ENCODE measurements around the gene IL17B. TPM values are rescaled to one million over a fixed set of nuclear protein-coding genes. Genes with fewer than 3 reads are reported as not detected.

Gene IL17B
- total RNA-seq, 1 experiment from 2014 or later: 1.5 TPM

DNA sequence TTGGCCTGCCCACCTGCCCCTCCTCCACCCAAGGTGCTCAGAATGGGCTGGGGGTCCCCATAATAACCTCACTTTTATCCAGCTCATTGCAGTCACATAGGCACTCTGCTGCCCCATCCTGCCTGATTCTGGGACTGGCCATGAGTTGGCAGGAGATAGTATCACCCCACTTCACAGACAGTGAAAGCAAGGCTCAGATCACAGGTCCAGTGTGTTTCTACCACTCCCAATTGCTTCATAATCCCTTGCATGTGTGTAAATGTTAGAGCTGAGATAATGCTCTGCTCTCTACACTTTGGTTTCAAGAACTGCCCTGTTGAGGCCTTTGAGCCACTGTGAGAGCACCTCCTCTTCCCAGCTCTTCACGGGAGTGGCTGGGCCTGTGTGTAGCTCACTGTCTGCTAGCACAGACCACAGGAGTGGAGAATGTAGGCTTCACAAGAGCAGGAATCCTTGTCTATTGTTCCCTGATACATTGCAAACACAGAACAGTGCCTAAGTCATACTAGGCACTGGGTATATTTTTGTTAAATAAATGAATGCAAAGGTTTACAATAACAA is 12.8 kb downstream of the IL17B start:
- Histone ChIP-seq H3K27me3 (no peaks in the 10 kb centered on the region), H3K36me3 (no peaks in the 10 kb centered on the region), H3K9me3 (replicated peaks) (no peaks in the 10 kb centered on the region), H3K27ac (no peak overlapping the region), H3K4me3 (no peak overlapping the region), H3K4me1 (no peaks in the 10 kb centered on the region)
- DNase-seq: no peak

GRCh38 chr5:149365418-149365817 is 13.7 kb downstream of the IL17B start:
- Histone ChIP-seq H3K9me3 (replicated peaks) (no peaks in the 10 kb centered on the region), H3K4me1 (no peaks in the 10 kb centered on the region), H3K4me3 (no peak overlapping the region), H3K27me3 (no peaks in the 10 kb centered on the region), H3K27ac (no peak overlapping the region), H3K36me3 (no peaks in the 10 kb centered on the region)
- DNase-seq: no peak

DNA sequence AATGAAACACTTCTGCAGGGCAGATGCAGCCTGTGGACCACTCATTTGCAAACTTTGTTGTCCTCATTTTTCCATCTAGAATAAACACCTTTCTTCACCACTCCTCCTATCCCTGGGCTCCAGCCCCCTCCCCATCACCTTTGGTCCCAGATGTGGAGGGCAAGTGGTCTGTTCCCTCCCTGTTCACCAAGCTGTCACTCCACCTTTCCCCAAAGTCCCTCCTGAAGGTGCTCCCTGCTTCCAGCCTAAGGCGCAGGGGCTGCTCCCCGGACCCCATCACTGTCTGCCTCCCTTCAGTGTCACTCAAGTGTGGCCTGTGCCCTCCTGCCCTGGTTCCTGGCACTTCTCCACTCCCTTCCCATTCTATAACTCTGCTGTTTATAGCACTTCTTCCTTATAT is 14.4 kb downstream of the IL17B start:
- H3K36me3 ChIP-seq: no peaks in the 10 kb centered on the region

DNA sequence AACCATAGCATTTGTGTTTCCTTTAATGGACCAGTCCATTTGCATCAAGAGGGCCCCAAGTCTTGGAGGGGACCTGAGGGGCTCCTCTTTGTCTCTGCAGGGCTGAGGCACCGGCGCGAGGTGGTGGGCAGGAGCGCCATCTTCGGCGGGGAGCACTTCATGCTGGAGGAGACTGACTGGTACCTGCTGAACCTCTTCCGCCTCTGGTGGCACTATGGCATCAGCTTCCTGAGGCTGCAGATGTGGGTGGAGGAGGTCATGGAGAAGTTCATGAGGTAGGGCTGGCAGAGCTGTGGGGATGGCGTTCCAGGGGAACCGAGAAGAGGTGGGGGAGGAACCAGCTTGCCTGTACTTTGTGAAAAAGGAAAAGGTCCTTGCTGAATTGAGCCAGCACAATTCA is 15.2 kb downstream of the IL17B start:
- DNase-seq: no peak
- H3K27ac ChIP-seq: no peak overlapping the region
- no peaks in the 10 kb centered on the region for H3K4me1 ChIP-seq
- no peak overlapping the region for H3K4me3 ChIP-seq
- no peaks in the 10 kb centered on the region for H3K36me3 ChIP-seq
- no peaks in the 10 kb centered on the region for H3K9me3 ChIP-seq (replicated peaks)
- no peaks in the 10 kb centered on the region for H3K27me3 ChIP-seq

More for the DNA sequence above, 14.4 kb downstream of the IL17B start:
- no peak overlapping the region for H3K4me3 ChIP-seq
- no peaks in the 10 kb centered on the region for H3K27me3 ChIP-seq
- H3K9me3 ChIP-seq (replicated peaks): no peaks in the 10 kb centered on the region
- H3K27ac ChIP-seq: no peak overlapping the region
- no peaks in the 10 kb centered on the region for H3K4me1 ChIP-seq
- DNase-seq: no peak

GRCh38 chr5:149363358-149363757 is 15.7 kb downstream of the IL17B start:
- H3K36me3 ChIP-seq: no peaks in the 10 kb centered on the region
- 0 out of 2 replicates have a peak, but pooled peaks cover 4% of the 10 kb centered on the region for H3K4me1 ChIP-seq
- DNase-seq: no peak
- no peaks in the 10 kb centered on the region for H3K9me3 ChIP-seq (replicated peaks)
- H3K27me3 ChIP-seq: no peaks in the 10 kb centered on the region
- H3K27ac ChIP-seq: no peak overlapping the region
- H3K4me3 ChIP-seq: no peak overlapping the region

DNA sequence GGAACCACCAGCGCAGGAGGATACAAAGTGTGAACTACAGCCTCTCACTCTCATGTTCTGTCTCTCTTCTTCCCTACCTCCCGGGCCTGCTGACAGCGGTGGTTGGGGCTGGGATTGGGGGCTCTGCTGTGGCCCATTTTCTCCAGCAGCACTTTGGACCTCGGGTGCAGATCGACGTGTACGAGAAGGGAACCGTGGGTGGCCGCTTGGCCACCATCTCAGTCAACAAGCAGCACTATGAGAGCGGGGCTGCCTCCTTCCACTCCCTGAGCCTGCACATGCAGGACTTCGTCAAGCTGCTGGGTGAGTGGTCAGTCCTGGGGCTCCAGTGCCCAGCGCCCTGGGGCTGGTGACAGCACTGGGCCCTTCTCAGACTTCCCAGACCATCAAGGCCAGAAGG is 16.6 kb downstream of the IL17B start:
- Histone ChIP-seq H3K36me3 (no peaks in the 10 kb centered on the region), H3K27ac (no peak overlapping the region), H3K27me3 (no peaks in the 10 kb centered on the region), H3K9me3 (replicated peaks) (no peaks in the 10 kb centered on the region), H3K4me3 (no peak overlapping the region), H3K4me1 (0 out of 2 replicates have a peak, but pooled peaks cover 4% of the 10 kb centered on the region)
- no peak for DNase-seq

- DNase-seq: no peak
- Histone ChIP-seq H3K36me3 (no peaks in the 10 kb centered on the region), H3K4me3 (no peak overlapping the region), H3K27ac (no peak overlapping the region), H3K27me3 (no peaks in the 10 kb centered on the region), H3K4me1 (0 out of 2 replicates have a peak, but pooled peaks cover 4% of the 10 kb centered on the region), H3K9me3 (replicated peaks) (no peaks in the 10 kb centered on the region)
Measured at GRCh38 chr5:149360272-149360671, 18.8 kb downstream of the IL17B start.

DNA sequence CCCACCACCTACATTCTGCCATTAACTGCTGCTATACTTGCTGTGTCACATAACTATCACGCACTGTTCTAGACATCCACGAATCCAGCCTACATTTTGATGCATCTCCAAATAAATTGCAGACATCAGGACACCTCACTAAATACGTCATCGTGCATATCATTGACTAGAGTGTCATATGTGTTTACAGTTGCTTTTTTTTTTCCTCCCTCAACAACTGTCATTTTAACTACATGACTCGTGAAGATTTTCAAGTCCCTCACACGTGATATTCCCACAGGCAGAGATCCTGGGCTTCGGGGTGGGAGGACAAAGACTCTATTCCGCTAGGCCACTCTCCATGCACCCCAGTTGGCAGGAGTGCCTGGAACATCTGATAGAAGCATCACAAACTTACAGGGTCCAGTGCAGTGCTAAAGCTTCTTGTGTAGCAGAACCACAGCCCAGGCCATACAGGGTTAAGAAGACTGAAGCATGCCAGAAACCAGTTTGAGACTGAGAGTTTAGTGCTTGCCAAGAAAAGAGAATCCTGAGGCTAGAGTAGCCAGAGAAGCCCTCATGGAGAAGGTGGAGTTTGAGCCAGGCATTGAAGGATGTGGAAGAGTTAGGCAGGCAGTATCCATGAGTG is 20.1 kb downstream of the IL17B start:
- Histone ChIP-seq H3K27ac (no peak overlapping the region), H3K36me3 (peaks cover 4% of the 10 kb centered on the region; the same call in 1 of the 2 replicates), H3K27me3 (no peaks in the 10 kb centered on the region), H3K4me1 (0 out of 2 replicates have a peak, but pooled peaks cover 4% of the 10 kb centered on the region), H3K4me3 (no peak overlapping the region), H3K9me3 (replicated peaks) (no peaks in the 10 kb centered on the region)
- no peak for DNase-seq

DNA sequence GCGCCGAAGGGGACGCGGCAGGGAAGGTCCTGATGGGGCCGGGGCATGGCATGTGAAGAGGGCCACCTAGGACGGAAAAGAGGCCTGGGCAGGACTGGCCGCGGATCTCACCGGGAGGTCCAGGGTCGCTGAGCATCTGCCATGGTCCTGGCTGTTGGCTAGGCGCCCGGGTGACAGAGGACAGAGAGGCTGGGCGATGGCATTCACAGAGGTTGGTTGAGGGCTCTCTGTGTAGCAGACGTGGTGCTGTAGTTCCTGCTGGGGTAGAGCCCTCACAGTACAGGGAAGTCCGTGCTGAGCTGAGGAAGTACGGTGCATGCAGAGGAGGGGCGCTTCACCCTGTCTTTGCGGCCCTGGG is 20.8 kb downstream of the IL17B start:
- no peaks in the 10 kb centered on the region for H3K27me3 ChIP-seq
- H3K4me1 ChIP-seq: 0 out of 2 replicates have a peak, but pooled peaks cover 4% of the 10 kb centered on the region
- H3K9me3 ChIP-seq (replicated peaks): no peaks in the 10 kb centered on the region
- H3K27ac ChIP-seq: no peak overlapping the region; the same call in 1 of the 2 replicates
- peaks cover 4% of the 10 kb centered on the region; the same call in 1 of the 2 replicates for H3K36me3 ChIP-seq
- H3K4me3 ChIP-seq: peak overlapping the region; percentile 84
- peak; percentile 45 to 49 for DNase-seq

- DNase-seq: peak; percentile 96
- Histone ChIP-seq H3K36me3 (peaks cover 11% of the 10 kb centered on the region), H3K4me1 (0 out of 2 replicates have a peak, but pooled peaks cover 4% of the 10 kb centered on the region), H3K4me3 (peak within 1 kb of the TSS; percentile 84), H3K27me3 (no peaks in the 10 kb centered on the region), H3K27ac (no peak within 1 kb of the TSS; the same call in 1 of the 2 replicates), H3K9me3 (replicated peaks) (no peaks in the 10 kb centered on the region)
Measured at GRCh38 chr5:149357370-149358293, 21.5 kb downstream of the IL17B start, which contains the start of gene PCYOX1L. Gene PCYOX1L (plus strand): TSS chr5:149358046. CDS start chr5:149358069, 23 bp downstream.

- Histone ChIP-seq H3K27me3 (no peaks in the 10 kb centered on the region), H3K4me3 (no peak overlapping the region), H3K4me1 (0 out of 2 replicates have a peak, but pooled peaks cover 4% of the 10 kb centered on the region), H3K27ac (no peak overlapping the region), H3K36me3 (peaks cover 21% of the 10 kb centered on the region), H3K9me3 (replicated peaks) (no peaks in the 10 kb centered on the region)
- no peak for DNase-seq
Measured at GRCh38 chr5:149356391-149356790, 22.7 kb downstream of the IL17B start.

- no peak overlapping the region for H3K27ac ChIP-seq
- no peak for DNase-seq
- no peaks in the 10 kb centered on the region for H3K27me3 ChIP-seq
- H3K4me1 ChIP-seq: 0 out of 2 replicates have a peak, but pooled peaks cover 4% of the 10 kb centered on the region
- no peaks in the 10 kb centered on the region for H3K9me3 ChIP-seq (replicated peaks)
- no peak overlapping the region for H3K4me3 ChIP-seq
- peaks cover 28% of the 10 kb centered on the region for H3K36me3 ChIP-seq
Measured at GRCh38 chr5:149355688-149356087, 23.4 kb downstream of the IL17B start.

- no peaks in the 10 kb centered on the region for H3K27me3 ChIP-seq
- H3K4me1 ChIP-seq: 0 out of 2 replicates have a peak, but pooled peaks cover 4% of the 10 kb centered on the region
- no peak overlapping the region for H3K4me3 ChIP-seq
- no peaks in the 10 kb centered on the region for H3K9me3 ChIP-seq (replicated peaks)
- DNase-seq: no peak
- peaks cover 46% of the 10 kb centered on the region for H3K36me3 ChIP-seq
- H3K27ac ChIP-seq: no peak overlapping the region
Measured at GRCh38 chr5:149353911-149354310, 25.2 kb downstream of the IL17B start.

- H3K27me3 ChIP-seq: no peaks in the 10 kb centered on the region
- DNase-seq: no peak
- no peak overlapping the region for H3K4me3 ChIP-seq
- no peak overlapping the region for H3K27ac ChIP-seq
- no peaks in the 10 kb centered on the region for H3K9me3 ChIP-seq (replicated peaks)
- H3K36me3 ChIP-seq: peaks cover 59% of the 10 kb centered on the region
- no peaks in the 10 kb centered on the region for H3K4me1 ChIP-seq
Measured at GRCh38 chr5:149352169-149352568, 26.9 kb downstream of the IL17B start.

- Histone ChIP-seq H3K27ac (no peak overlapping the region), H3K4me1 (no peaks in the 10 kb centered on the region), H3K36me3 (peaks cover 58% of the 10 kb centered on the region), H3K27me3 (no peaks in the 10 kb centered on the region), H3K9me3 (replicated peaks) (no peaks in the 10 kb centered on the region), H3K4me3 (no peak overlapping the region)
- DNase-seq: no peak
Measured at GRCh38 chr5:149349382-149349781, 29.7 kb downstream of the IL17B start.
